Measurements from ENCODE around the gene TRABD2B. TPM values are rescaled to one million over a fixed set of nuclear protein-coding genes. Genes with fewer than 3 reads are reported as not detected.

TRABD2B gene
- total RNA-seq, 1 experiment from 2014 or later, result 0.36 TPM

DNA sequence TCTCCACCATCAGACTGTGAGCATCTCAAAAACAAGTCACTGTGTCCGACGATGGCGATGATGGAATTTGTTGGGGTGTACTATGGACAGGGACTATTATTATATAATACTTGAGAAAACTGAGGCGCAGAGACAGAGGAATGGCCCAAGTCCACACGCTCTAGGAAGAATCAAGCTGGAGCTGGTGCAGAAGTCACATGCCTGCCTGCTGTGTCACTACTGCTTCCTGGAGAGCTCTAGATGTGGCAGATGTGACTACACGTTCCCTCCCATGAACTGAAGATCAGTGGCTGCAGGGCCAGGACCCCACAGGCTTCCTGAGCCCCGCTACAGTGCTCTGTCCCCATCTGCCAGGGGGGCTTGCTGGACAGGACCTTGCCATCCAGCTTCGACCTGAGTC lies 56.9 kb downstream of the TRABD2B start:
- H3K9me3 Mint-ChIP-seq (ENCODE audit: unreplicated experiment), result no peaks in the 10 kb centered on the region
- H3K27me3 ChIP-seq (replicated peaks; ENCODE audit: control insufficient read depth, insufficient read depth, low read length), result no peaks in the 10 kb centered on the region
- no peaks in the 10 kb centered on the region for H3K27me3 Mint-ChIP-seq (ENCODE audit: insufficient read depth, unreplicated experiment)
- no peak overlapping the region for H3K27ac Mint-ChIP-seq (ENCODE audit: unreplicated experiment)
- peaks cover 10% of the 10 kb centered on the region for H3K4me1 ChIP-seq
- no peak for DNase-seq
- CTCF ChIA-PET, result no interaction called here
- BruUV-seq (replicated peaks), result no TSS peak
- H3K4me1 Mint-ChIP-seq (ENCODE audit: low read depth, unreplicated experiment), result peaks cover 6% of the 10 kb centered on the region
- no peak for TF ChIP-seq CTCF (IDR thresholded peaks at IDR 0.05; ENCODE audit: insufficient read depth in 1 of 2, low read depth in 1 of 2, low read length in 1 of 2, severe bottlenecking in 1 of 2, unreplicated experiment in 1 of 2)
- H3K36me3 Mint-ChIP-seq (ENCODE audit: insufficient read depth, unreplicated experiment), result no peaks in the 10 kb centered on the region
- POLR2A ChIA-PET, result interaction anchor here (0.5 kb wide), 1 partner anchor 137 kb away, joined by 3 read pairs; no protein-coding TSS in a partner anchor
- intact Hi-C loops (cut with micrococcal nuclease; ENCODE audit: unreplicated experiment), result no loop called here
- no peaks in the 10 kb centered on the region for H3K36me3 ChIP-seq (ENCODE audit: control insufficient read depth, insufficient read depth, low read length)
- no peaks in the 10 kb centered on the region for H3K9me3 ChIP-seq
- no peak overlapping the region for H3K4me3 Mint-ChIP-seq (ENCODE audit: unreplicated experiment)
- no peak overlapping the region for H3K4me3 ChIP-seq (ENCODE audit: low read depth, low read length)

DNA sequence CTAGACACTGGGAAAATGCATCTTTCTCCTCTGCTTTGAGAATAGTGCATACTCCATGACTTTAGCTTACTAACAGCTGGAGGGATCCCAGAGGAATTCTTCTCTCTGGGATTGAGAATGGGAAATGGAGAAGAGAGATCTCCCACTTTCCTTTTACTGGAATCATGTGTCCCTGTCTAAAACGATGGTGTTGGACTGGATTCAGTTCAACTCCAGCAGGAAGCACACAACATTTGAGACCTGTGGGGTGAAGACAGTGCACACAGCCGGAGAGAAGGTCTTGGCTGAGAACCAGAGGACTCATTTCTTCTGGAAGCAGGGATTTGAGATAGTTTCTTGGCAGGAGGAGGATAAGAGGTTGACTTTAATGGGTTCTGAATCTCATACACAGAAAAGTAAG lies 58.7 kb downstream of the TRABD2B start:
- POLR2A ChIA-PET, result no interaction called here
- TF ChIP-seq CTCF (IDR thresholded peaks at IDR 0.05; ENCODE audit: insufficient read depth in 1 of 2, low read depth in 1 of 2, low read length in 1 of 2, severe bottlenecking in 1 of 2, unreplicated experiment in 1 of 2), result no peak
- no TSS peak for BruUV-seq (replicated peaks)

DNA sequence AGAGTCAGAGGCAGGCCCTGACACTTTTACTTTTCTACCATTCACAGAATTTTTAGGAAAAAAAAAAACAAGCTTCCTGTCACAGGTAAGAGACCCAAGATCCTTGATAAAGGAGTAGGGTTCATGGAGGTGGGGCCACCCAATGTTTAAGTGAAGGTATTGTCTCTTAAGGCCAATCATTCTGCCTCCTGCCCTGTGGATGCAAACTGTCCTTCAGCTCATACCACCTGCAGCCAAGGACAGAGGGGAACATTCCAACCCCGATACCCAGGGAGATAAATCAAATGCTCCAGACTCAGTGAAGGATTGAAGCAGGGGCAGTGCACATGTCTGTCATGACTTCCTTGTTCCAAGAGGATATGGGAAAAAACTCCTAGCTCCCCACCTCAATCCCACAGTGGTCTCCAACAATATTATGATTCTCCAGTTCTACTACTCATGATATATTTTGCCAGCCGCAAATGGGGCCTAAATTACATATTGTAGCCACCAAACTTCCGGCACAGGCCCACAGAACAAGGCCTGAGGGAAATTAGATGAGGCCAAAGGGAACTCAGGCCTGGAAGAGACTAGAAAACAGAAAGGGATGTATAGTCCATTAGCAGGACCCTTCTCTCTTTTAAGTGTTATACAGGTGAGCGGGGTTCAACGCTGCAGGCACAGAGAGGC lies 59.5 kb downstream of the TRABD2B start:
- Mint-ChIP-seq H3K27me3 (ENCODE audit: insufficient read depth, unreplicated experiment) (no peaks in the 10 kb centered on the region), H3K4me3 (ENCODE audit: unreplicated experiment) (no peak overlapping the region), H3K27ac (ENCODE audit: unreplicated experiment) (no peak overlapping the region), H3K9me3 (ENCODE audit: unreplicated experiment) (no peaks in the 10 kb centered on the region), H3K36me3 (ENCODE audit: insufficient read depth, unreplicated experiment) (no peaks in the 10 kb centered on the region), H3K4me1 (ENCODE audit: low read depth, unreplicated experiment) (peaks cover 10% of the 10 kb centered on the region)
- CTCF ChIA-PET, result no interaction called here
- TF ChIP-seq CTCF (IDR thresholded peaks at IDR 0.05; ENCODE audit: insufficient read depth in 1 of 2, low read depth in 1 of 2, low read length in 1 of 2, severe bottlenecking in 1 of 2, unreplicated experiment in 1 of 2), result no peak
- Histone ChIP-seq H3K36me3 (ENCODE audit: control insufficient read depth, insufficient read depth, low read length) (no peaks in the 10 kb centered on the region), H3K4me1 (peaks cover 10% of the 10 kb centered on the region), H3K27me3 (replicated peaks; ENCODE audit: control insufficient read depth, insufficient read depth, low read length) (no peaks in the 10 kb centered on the region), H3K9me3 (no peaks in the 10 kb centered on the region), H3K4me3 (ENCODE audit: low read depth, low read length) (no peak overlapping the region)
- intact Hi-C loops (cut with micrococcal nuclease; ENCODE audit: unreplicated experiment), result no loop called here
- DNase-seq, result no peak
- BruUV-seq (replicated peaks), result no TSS peak
- POLR2A ChIA-PET, result no interaction called here

More for the DNA sequence above, 58.7 kb downstream of the TRABD2B start:
- no peaks in the 10 kb centered on the region for H3K36me3 Mint-ChIP-seq (ENCODE audit: insufficient read depth, unreplicated experiment)
- H3K4me1 Mint-ChIP-seq (ENCODE audit: low read depth, unreplicated experiment), result peaks cover 6% of the 10 kb centered on the region
- no peak overlapping the region for H3K4me3 Mint-ChIP-seq (ENCODE audit: unreplicated experiment)
- CTCF ChIA-PET, result no interaction called here
- intact Hi-C loops (cut with micrococcal nuclease; ENCODE audit: unreplicated experiment), result no loop called here
- H3K27ac Mint-ChIP-seq (ENCODE audit: unreplicated experiment), result no peak overlapping the region
- H3K36me3 ChIP-seq (ENCODE audit: control insufficient read depth, insufficient read depth, low read length), result no peaks in the 10 kb centered on the region
- no peaks in the 10 kb centered on the region for H3K9me3 Mint-ChIP-seq (ENCODE audit: unreplicated experiment)
- H3K9me3 ChIP-seq, result no peaks in the 10 kb centered on the region
- peaks cover 10% of the 10 kb centered on the region for H3K4me1 ChIP-seq
- no peaks in the 10 kb centered on the region for H3K27me3 ChIP-seq (replicated peaks; ENCODE audit: control insufficient read depth, insufficient read depth, low read length)
- no peaks in the 10 kb centered on the region for H3K27me3 Mint-ChIP-seq (ENCODE audit: insufficient read depth, unreplicated experiment)
- no peak for DNase-seq
- no peak overlapping the region for H3K4me3 ChIP-seq (ENCODE audit: low read depth, low read length)
